SK-N-SH treated with all-trans-retinoic acid at 6 μM for 48 hours (cell line): ENCODE measurements around the gene TRIM59.

ENCODE experiments used
- ATAC-seq: fragments of 200-7000 bp; cut with Tn5 transposase; 3 replicates; pipeline ENCODE4 v1.9.1; 2020; ENCODE audit warnings: mild to moderate bottlenecking, moderate library complexity
- ARNTL ChIP-seq: fragments of 450-650 bp; formaldehyde crosslinking; IDR thresholded peaks from 2 replicates; pipeline ENCODE4 v1.5.0; 2020; ENCODE audit warnings: low read depth, mild to moderate bottlenecking, moderate library complexity, borderline replicate concordance
- CSDC2 ChIP-seq: fragments of 250-450 bp; sonication (Bioruptor Pico); IDR thresholded peaks from 2 replicates; pipeline ENCODE4 v1.5.0; 2020; ENCODE audit warnings: mild to moderate bottlenecking, moderate library complexity
- GLIS3 ChIP-seq: fragments of 250-450 bp; sonication (Bioruptor Pico); IDR thresholded peaks from 2 replicates; pipeline ENCODE4 v1.5.0; 2020; ENCODE audit warnings: mild to moderate bottlenecking, moderate library complexity
- ISL1 ChIP-seq: fragments of 250-450 bp; sonication (Bioruptor Pico); IDR thresholded peaks from 2 replicates; pipeline ENCODE4 v2.1.2; 2022; ENCODE audit warnings: mild to moderate bottlenecking, moderate library complexity
- PPARA ChIP-seq: fragments of 250-450 bp; sonication (Bioruptor Pico); IDR thresholded peaks from 2 replicates; pipeline ENCODE4 v1.5.0; 2020; ENCODE audit warnings: mild to moderate bottlenecking, borderline replicate concordance
- RARB ChIP-seq: fragments of 250-450 bp; sonication (Bioruptor Pico); IDR thresholded peaks from 2 replicates; pipeline ENCODE4 v1.8.0; 2021; ENCODE audit warnings: mild to moderate bottlenecking, moderate library complexity
- SNAI2 ChIP-seq: fragments of 250-450 bp; sonication (Bioruptor Pico); IDR thresholded peaks from 2 replicates; pipeline ENCODE4 v1.5.0; 2020; ENCODE audit warnings: mild to moderate bottlenecking, moderate library complexity
- TOX ChIP-seq: fragments of 250-450 bp; sonication (Bioruptor Pico); IDR thresholded peaks from 2 replicates; pipeline ENCODE4 v1.8.0; 2021; ENCODE audit warnings: mild to moderate bottlenecking, moderate library complexity, borderline replicate concordance
- ZC3H10 ChIP-seq: fragments of 250-450 bp; sonication (Bioruptor Pico); IDR thresholded peaks from 2 replicates; pipeline ENCODE4 v1.5.1; 2021; ENCODE audit warnings: mild to moderate bottlenecking, moderate library complexity
- ZFP3 ChIP-seq: fragments of 250-450 bp; sonication (Bioruptor Pico); IDR thresholded peaks from 2 replicates; pipeline ENCODE4 v1.5.0; 2020; ENCODE audit warnings: mild to moderate bottlenecking, moderate library complexity
- ZFP30 ChIP-seq: fragments of 450-650 bp; formaldehyde crosslinking; IDR thresholded peaks from 2 replicates; pipeline ENCODE4 v1.5.0; 2022; ENCODE audit warnings: mild to moderate bottlenecking, moderate library complexity
- ZNF565 ChIP-seq: fragments of 450-650 bp; formaldehyde crosslinking; conservative IDR thresholded peaks from 2 replicates; pipeline ENCODE4 v1.5.0; 2020; ENCODE audit warnings: low read depth, mild to moderate bottlenecking, moderate library complexity
- ZNF70 ChIP-seq: fragments of 450-650 bp; formaldehyde crosslinking; IDR thresholded peaks from 2 replicates; pipeline ENCODE4 v1.5.0; 2020; ENCODE audit warnings: mild to moderate bottlenecking, moderate library complexity
- ZNF8 ChIP-seq: fragments of 450-650 bp; formaldehyde crosslinking; IDR thresholded peaks from 2 replicates; pipeline ENCODE4 v1.5.0; 2020; ENCODE audit warnings: mild to moderate bottlenecking, moderate library complexity
- TF ChIP-seq, protein P1 (sequence below): fragments of 250-450 bp; sonication (Bioruptor Pico); IDR thresholded peaks from 2 replicates; pipeline ENCODE4 v1.8.0; 2021; ENCODE audit warnings: low read depth, mild to moderate bottlenecking, moderate library complexity, borderline replicate concordance
- TF ChIP-seq, protein P2 (sequence below): fragments of 250-450 bp; sonication (Bioruptor Pico); IDR thresholded peaks from 2 replicates; pipeline ENCODE4 v1.8.0; 2020; ENCODE audit warnings: mild to moderate bottlenecking, moderate library complexity, borderline replicate concordance
- TF ChIP-seq, protein P3 (sequence below): fragments of 250-450 bp; sonication (Bioruptor Pico); IDR thresholded peaks from 2 replicates; pipeline ENCODE4 v1.5.1; 2021; ENCODE audit warnings: mild to moderate bottlenecking, moderate library complexity
- TF ChIP-seq, protein P4 (sequence below): fragments of 250-450 bp; sonication (Bioruptor Pico); IDR thresholded peaks from 2 replicates; pipeline ENCODE4 v1.5.1; 2020; ENCODE audit warnings: low read depth, mild to moderate bottlenecking, moderate library complexity

Gene TRIM59

DNA sequence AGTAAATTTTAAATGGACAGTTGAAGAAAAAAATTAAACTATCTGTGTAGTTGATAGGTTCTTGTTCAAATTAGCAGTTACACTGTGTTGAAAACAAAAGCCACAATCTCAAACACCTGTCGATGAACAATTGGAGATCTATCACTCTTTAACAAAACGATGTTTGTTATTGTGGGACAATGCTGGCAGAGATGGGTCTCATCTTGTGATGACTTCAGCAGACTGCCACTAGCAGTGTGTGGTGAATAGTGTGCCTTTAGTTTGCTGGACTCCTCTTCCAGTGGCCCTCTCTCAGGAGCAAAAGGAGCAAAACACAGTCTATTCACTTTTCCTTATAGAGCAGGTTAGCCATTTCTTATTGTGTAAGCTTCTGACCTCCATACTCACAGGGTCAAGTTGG, 14.7 kb upstream of the TRIM59 start (continued):
- no peak for TF ChIP-seq ZNF8 (CRISPR knock-in tag)
- no peak for TF ChIP-seq GLIS3
- TF ChIP-seq, protein P1, sequence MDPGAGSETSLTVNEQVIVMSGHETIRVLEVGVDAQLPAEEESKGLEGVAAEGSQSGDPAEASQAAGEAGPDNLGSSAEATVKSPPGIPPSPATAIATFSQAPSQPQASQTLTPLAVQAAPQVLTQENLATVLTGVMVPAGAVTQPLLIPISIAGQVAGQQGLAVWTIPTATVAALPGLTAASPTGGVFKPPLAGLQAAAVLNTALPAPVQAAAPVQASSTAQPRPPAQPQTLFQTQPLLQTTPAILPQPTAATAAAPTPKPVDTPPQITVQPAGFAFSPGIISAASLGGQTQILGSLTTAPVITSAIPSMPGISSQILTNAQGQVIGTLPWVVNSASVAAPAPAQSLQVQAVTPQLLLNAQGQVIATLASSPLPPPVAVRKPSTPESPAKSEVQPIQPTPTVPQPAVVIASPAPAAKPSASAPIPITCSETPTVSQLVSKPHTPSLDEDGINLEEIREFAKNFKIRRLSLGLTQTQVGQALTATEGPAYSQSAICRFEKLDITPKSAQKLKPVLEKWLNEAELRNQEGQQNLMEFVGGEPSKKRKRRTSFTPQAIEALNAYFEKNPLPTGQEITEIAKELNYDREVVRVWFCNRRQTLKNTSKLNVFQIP (CRISPR knock-in tag) = no peak
- no peak for TF ChIP-seq PPARA (CRISPR knock-in tag)
- TF ChIP-seq, all 23 proteins: peak for 0

DNA sequence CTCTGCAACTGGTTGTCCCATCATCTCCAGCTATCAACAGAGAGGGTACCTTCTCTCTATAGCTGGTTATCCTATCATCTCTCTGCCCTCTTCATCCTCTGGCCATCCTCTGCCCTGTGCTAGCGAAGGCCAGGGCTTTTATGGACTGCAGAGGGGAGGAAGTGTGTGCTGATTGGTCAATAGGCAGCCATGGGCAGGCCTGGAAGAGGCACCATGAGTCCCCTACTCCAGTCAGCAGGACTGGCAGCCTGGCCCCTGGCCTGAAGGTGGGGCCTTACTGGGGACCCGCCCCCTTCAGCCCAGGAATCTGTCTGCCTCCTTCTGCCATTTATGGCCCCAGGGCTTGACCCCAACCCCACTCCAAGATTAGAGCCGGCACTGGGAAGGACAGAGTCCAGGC, 10.4 kb upstream of the TRIM59 start:
- TF ChIP-seq ZNF8 (CRISPR knock-in tag) = no peak
- TF ChIP-seq TOX (CRISPR knock-in tag) = no peak
- no peak for TF ChIP-seq ZNF70 (CRISPR knock-in tag)
- TF ChIP-seq ZFP30 (CRISPR knock-in tag) = no peak
- no peak for TF ChIP-seq CSDC2 (CRISPR knock-in tag)
- TF ChIP-seq PPARA (CRISPR knock-in tag) = no peak
- TF ChIP-seq, protein P2, sequence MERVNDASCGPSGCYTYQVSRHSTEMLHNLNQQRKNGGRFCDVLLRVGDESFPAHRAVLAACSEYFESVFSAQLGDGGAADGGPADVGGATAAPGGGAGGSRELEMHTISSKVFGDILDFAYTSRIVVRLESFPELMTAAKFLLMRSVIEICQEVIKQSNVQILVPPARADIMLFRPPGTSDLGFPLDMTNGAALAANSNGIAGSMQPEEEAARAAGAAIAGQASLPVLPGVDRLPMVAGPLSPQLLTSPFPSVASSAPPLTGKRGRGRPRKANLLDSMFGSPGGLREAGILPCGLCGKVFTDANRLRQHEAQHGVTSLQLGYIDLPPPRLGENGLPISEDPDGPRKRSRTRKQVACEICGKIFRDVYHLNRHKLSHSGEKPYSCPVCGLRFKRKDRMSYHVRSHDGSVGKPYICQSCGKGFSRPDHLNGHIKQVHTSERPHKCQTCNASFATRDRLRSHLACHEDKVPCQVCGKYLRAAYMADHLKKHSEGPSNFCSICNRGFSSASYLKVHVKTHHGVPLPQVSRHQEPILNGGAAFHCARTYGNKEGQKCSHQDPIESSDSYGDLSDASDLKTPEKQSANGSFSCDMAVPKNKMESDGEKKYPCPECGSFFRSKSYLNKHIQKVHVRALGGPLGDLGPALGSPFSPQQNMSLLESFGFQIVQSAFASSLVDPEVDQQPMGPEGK (CRISPR knock-in tag) = no peak
- no peak for TF ChIP-seq ISL1 (CRISPR knock-in tag)
- no peak for TF ChIP-seq SNAI2 (CRISPR knock-in tag)
- no peak for TF ChIP-seq ZC3H10
- no peak for TF ChIP-seq GLIS3
- TF ChIP-seq ARNTL (CRISPR knock-in tag) = no peak
- TF ChIP-seq, protein P3, sequence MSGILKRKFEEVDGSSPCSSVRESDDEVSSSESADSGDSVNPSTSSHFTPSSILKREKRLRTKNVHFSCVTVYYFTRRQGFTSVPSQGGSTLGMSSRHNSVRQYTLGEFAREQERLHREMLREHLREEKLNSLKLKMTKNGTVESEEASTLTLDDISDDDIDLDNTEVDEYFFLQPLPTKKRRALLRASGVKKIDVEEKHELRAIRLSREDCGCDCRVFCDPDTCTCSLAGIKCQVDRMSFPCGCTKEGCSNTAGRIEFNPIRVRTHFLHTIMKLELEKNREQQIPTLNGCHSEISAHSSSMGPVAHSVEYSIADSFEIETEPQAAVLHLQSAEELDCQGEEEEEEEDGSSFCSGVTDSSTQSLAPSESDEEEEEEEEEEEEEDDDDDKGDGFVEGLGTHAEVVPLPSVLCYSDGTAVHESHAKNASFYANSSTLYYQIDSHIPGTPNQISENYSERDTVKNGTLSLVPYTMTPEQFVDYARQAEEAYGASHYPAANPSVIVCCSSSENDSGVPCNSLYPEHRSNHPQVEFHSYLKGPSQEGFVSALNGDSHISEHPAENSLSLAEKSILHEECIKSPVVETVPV (CRISPR knock-in tag) = no peak
- ATAC-seq = no peak

DNA sequence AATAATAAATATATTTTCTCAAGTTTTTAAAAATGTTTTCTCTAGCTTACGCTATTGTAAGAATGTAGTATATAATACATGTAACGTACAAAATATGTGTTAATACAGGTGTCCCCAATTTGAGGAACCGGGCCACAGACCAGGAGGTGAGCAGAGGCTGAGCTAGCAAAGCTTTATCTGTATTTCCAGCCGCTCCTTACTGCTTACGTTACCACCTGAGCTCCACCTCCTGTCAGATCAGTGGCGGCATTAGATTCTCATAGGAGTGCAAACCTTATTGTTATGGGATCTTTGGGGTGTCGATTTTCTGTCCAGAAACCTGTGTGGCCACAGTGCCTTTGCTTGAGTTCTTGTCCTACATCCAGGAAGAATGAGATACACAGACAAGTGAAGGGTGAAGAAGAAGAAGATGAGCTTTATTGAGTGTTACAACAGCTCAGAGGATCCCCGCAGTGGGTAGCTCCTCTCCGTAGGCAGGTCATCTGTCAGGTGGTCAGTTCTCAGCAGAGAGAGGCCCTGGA, 9.9 kb upstream of the TRIM59 start:
- ATAC-seq = no peak
- TF ChIP-seq CSDC2 (CRISPR knock-in tag) (no peak), RARB (CRISPR knock-in tag) (no peak), TOX (CRISPR knock-in tag) (no peak), ARNTL (CRISPR knock-in tag) (no peak), ZFP3 (CRISPR knock-in tag) (no peak), ZNF565 (CRISPR knock-in tag) (no peak), ZNF8 (CRISPR knock-in tag) (no peak), ZFP30 (CRISPR knock-in tag) (no peak), PPARA (CRISPR knock-in tag) (no peak)
- TF ChIP-seq, protein P2 (CRISPR knock-in tag) = no peak
- TF ChIP-seq, protein P3 (CRISPR knock-in tag) = no peak
- TF ChIP-seq, protein P4, sequence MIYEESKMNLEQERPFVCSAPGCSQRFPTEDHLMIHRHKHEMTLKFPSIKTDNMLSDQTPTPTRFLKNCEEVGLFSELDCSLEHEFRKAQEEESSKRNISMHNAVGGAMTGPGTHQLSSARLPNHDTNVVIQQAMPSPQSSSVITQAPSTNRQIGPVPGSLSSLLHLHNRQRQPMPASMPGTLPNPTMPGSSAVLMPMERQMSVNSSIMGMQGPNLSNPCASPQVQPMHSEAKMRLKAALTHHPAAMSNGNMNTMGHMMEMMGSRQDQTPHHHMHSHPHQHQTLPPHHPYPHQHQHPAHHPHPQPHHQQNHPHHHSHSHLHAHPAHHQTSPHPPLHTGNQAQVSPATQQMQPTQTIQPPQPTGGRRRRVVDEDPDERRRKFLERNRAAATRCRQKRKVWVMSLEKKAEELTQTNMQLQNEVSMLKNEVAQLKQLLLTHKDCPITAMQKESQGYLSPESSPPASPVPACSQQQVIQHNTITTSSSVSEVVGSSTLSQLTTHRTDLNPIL = no peak
